Measurements from ENCODE around the gene RNF166. TPM values are rescaled to one million over a fixed set of nuclear protein-coding genes. Genes with fewer than 3 reads are reported as not detected.

The RNF166 gene
- total RNA-seq, 1 experiment from 2014 or later, result 46.2 TPM

GRCh38 chr16:88737298-88738150 lies 31.3 kb upstream of the RNF166 start (continued):
- TF ChIP-seq, protein P1, sequence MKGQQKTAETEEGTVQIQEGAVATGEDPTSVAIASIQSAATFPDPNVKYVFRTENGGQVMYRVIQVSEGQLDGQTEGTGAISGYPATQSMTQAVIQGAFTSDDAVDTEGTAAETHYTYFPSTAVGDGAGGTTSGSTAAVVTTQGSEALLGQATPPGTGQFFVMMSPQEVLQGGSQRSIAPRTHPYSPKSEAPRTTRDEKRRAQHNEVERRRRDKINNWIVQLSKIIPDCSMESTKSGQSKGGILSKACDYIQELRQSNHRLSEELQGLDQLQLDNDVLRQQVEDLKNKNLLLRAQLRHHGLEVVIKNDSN (CRISPR knock-in tag; IDR thresholded peaks at IDR 0.05), result peak; percentile 59; the same call in 1 of the 2 replicates
- TF ChIP-seq ZNF416 (CRISPR knock-in tag; IDR thresholded peaks at IDR 0.05), result no peak
- TF ChIP-seq ZNF512 (CRISPR knock-in tag; IDR thresholded peaks at IDR 0.05; ENCODE audit: borderline replicate concordance), result no peak
- TF ChIP-seq JAZF1 (CRISPR knock-in tag; IDR thresholded peaks at IDR 0.05), result no peak
- TF ChIP-seq GABPB1 (CRISPR knock-in tag; IDR thresholded peaks at IDR 0.05), result no peak
- TF ChIP-seq OVOL2 (CRISPR knock-in tag; IDR thresholded peaks at IDR 0.05; ENCODE audit: borderline replicate concordance), result no peak
- TF ChIP-seq MAX (CRISPR knock-in tag; IDR thresholded peaks at IDR 0.05), result peak; percentile 91
- TF ChIP-seq ATF3 (CRISPR knock-in tag; conservative IDR thresholded peaks at IDR 0.05), result no peak
- TF ChIP-seq, protein P2, sequence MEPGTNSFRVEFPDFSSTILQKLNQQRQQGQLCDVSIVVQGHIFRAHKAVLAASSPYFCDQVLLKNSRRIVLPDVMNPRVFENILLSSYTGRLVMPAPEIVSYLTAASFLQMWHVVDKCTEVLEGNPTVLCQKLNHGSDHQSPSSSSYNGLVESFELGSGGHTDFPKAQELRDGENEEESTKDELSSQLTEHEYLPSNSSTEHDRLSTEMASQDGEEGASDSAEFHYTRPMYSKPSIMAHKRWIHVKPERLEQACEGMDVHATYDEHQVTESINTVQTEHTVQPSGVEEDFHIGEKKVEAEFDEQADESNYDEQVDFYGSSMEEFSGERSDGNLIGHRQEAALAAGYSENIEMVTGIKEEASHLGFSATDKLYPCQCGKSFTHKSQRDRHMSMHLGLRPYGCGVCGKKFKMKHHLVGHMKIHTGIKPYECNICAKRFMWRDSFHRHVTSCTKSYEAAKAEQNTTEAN (CRISPR knock-in tag; IDR thresholded peaks at IDR 0.05), result 0 out of 2 replicates have a peak, but pooled peaks have one; percentile 43
- TF ChIP-seq JUN (CRISPR knock-in tag; IDR thresholded peaks at IDR 0.05), result no peak
- no peak for TF ChIP-seq TCF7 (CRISPR knock-in tag; IDR thresholded peaks at IDR 0.05; ENCODE audit: low read depth)
- TF ChIP-seq, protein P3, sequence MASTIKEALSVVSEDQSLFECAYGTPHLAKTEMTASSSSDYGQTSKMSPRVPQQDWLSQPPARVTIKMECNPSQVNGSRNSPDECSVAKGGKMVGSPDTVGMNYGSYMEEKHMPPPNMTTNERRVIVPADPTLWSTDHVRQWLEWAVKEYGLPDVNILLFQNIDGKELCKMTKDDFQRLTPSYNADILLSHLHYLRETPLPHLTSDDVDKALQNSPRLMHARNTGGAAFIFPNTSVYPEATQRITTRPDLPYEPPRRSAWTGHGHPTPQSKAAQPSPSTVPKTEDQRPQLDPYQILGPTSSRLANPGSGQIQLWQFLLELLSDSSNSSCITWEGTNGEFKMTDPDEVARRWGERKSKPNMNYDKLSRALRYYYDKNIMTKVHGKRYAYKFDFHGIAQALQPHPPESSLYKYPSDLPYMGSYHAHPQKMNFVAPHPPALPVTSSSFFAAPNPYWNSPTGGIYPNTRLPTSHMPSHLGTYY (CRISPR knock-in tag; IDR thresholded peaks at IDR 0.05), result no peak
- peak; percentile 28; the same call in 1 of the 2 replicates for TF ChIP-seq ETV6 (CRISPR knock-in tag; IDR thresholded peaks at IDR 0.05)
- TF ChIP-seq ZNF219 (CRISPR knock-in tag; IDR thresholded peaks at IDR 0.05; ENCODE audit: borderline replicate concordance), result no peak
- TF ChIP-seq TEAD4 (CRISPR knock-in tag; IDR thresholded peaks at IDR 0.05), result no peak
- peak; percentile 53; the same call in 1 of the 2 replicates for TF ChIP-seq FOXK1 (CRISPR knock-in tag; IDR thresholded peaks at IDR 0.05)
- no peak for TF ChIP-seq NFATC4 (CRISPR knock-in tag; IDR thresholded peaks at IDR 0.05)
- no peak for TF ChIP-seq EMX1 (CRISPR knock-in tag; IDR thresholded peaks at IDR 0.05)
- TF ChIP-seq CBFB (CRISPR knock-in tag; IDR thresholded peaks at IDR 0.05; ENCODE audit: low read depth), result no peak
- TF ChIP-seq SP1 (CRISPR knock-in tag; conservative IDR thresholded peaks at IDR 0.05), result peak; percentile 84
- TF ChIP-seq FOXJ3 (CRISPR knock-in tag; IDR thresholded peaks at IDR 0.05; ENCODE audit: borderline replicate concordance), result no peak
- TF ChIP-seq, protein P4, sequence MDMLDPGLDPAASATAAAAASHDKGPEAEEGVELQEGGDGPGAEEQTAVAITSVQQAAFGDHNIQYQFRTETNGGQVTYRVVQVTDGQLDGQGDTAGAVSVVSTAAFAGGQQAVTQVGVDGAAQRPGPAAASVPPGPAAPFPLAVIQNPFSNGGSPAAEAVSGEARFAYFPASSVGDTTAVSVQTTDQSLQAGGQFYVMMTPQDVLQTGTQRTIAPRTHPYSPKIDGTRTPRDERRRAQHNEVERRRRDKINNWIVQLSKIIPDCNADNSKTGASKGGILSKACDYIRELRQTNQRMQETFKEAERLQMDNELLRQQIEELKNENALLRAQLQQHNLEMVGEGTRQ (CRISPR knock-in tag; IDR thresholded peaks at IDR 0.05), result no peak
- TF ChIP-seq ZNF532 (CRISPR knock-in tag; IDR thresholded peaks at IDR 0.05; ENCODE audit: borderline replicate concordance), result no peak
- no peak for TF ChIP-seq PRDM15 (CRISPR knock-in tag; IDR thresholded peaks at IDR 0.05)
- no peak for TF ChIP-seq CREB1 (CRISPR knock-in tag; IDR thresholded peaks at IDR 0.05)

Measured in WTC11 (cell line).